Activated effector memory CD4-positive, alpha-beta T cell treated with anti-CD3 and anti-CD28 coated beads, Interleukin-2, amount 50 U/mL, for 16 hours (primary cell): ENCODE results near the gene PLXNA2.

Experiments used
- DNase-seq: peaks from one replicate; pipeline ENCODE4 v3.0.0-alpha.2; 2020

The PLXNA2 gene

GRCh38 chr1:208111646-208112190, 132.5 kb downstream of the PLXNA2 start:
- DNase-seq = no peak

- no peak for DNase-seq
Measured at GRCh38 chr1:208110296-208110695, 133.9 kb downstream of the PLXNA2 start.

DNA sequence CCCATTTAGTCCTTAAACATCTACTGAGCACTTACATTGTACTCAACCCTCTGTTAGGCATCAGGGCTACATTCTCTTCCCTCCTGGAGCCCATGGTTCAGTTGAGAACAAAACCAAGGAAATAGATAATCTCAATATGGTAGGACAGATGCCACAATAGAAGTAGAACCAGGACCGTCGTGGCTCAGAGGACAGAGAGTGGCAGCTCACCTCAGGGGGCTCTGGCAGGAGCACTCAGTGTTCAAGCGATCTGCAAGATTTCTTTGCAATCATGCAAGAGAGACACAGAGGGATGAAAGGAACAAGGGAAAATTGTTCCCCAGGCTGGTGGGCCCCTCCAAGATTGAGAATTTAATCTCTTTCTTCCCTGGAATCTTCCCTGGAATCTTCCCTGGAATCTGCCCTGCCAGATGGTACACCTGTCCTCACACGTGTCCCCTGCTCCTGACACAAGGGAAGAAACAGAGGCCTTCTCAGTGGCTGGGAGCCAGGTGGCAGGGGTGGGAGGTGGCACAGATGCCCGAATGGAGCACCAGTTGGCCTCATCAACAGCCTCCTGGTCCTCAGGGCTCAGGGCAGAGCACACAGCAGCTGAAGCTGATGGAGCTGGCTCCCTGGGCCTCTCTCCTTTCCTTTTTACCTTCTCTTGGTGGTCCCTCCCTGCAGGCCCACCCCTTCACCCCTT, 135.4 kb downstream of the PLXNA2 start:
- no peak for DNase-seq

DNA sequence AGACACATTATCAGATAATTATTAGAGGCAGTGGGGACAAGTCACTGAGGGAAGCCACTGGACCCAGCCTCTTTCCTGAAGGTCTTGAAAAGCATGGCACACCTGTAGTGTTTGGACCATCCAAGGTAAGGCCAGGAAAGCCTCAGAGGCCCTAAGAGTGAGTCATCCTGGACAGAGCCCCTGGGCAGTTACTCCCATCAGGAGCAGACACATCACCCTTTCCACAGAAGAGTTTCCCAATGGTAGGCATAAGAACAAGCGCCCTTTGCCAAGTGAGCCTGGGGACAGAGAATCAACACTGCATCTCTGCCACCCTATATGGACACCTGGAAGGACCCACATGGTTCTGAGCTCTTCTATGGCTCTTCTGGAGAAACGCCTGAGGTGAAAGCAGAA, 136.0 kb downstream of the PLXNA2 start:
- DNase-seq = no peak

DNA sequence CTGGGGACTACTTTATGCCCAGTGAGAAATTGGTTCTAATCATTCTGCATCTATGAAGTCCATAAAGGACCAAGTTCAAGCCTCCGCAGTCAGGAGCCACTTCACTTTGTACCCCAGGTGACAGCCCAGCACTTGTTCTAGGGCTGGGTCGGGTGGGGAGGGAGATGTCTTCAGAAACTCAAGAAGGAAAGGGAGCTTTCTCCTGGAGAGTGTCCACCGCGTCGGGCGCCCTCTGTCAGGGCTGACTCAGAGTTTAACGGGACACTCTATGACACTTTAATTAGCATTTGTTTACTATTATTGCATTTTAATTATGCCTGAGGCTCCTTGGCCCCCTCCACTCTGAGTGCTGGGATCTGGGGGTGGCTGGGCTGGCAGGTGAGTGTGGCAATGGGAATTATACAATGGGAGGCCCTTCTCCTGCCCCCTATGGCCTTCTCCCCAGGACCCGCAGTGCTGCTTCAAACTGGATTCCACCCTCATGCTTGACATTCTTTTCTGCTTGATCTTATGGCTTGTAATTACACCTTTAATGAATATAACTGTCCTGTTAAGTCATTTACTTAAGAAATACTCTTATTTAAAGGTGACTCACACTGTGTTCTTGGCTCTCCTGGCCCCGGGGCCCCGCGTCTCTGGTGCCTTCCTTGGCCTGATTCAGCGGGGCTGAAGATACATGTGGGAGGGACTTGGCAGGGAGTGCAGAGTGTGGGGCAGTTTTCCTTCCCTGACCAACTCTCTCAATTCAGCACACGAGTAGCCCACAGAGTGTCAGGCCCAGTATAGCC, 136.6 kb downstream of the PLXNA2 start:
- no peak for DNase-seq

DNA sequence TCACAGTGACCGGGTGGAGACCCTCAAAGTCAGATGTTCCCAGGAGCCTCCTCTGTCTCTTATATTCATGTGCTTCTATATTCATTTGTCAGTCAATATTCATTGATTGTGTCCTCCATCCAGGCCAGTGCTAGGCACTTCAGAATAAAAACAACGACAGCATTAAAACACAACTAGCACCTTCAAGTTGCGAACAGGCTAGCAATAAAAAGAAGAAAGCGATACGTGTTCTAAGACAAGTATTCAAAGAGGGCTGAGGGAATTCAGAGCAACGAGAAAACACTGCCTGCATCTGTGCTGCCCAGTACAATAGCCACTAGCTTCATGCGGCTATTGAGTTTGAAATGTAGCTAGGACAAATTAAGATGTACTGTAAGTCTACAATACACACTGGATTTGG, 138.0 kb downstream of the PLXNA2 start:
- no peak for DNase-seq

DNA sequence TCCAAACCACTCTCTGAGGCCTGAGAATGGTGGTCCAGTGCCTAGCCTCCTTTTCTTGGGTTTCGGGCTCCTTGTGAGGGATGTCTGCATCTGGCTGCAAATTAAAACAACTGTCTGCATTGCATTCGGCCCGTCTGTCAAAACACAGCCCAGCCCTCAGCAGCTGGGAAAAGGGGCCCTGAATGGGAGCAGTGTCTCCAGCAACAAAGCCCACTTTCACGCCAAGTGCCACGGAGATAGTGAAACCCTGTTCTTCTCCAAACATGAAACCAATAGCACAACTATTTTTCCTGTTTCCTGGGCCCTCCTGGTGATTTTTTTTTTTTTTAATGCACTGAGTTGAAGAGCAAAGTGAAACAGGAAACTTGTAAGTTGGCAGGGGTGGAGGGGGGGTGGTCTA, 138.4 kb downstream of the PLXNA2 start:
- no peak for DNase-seq

DNA sequence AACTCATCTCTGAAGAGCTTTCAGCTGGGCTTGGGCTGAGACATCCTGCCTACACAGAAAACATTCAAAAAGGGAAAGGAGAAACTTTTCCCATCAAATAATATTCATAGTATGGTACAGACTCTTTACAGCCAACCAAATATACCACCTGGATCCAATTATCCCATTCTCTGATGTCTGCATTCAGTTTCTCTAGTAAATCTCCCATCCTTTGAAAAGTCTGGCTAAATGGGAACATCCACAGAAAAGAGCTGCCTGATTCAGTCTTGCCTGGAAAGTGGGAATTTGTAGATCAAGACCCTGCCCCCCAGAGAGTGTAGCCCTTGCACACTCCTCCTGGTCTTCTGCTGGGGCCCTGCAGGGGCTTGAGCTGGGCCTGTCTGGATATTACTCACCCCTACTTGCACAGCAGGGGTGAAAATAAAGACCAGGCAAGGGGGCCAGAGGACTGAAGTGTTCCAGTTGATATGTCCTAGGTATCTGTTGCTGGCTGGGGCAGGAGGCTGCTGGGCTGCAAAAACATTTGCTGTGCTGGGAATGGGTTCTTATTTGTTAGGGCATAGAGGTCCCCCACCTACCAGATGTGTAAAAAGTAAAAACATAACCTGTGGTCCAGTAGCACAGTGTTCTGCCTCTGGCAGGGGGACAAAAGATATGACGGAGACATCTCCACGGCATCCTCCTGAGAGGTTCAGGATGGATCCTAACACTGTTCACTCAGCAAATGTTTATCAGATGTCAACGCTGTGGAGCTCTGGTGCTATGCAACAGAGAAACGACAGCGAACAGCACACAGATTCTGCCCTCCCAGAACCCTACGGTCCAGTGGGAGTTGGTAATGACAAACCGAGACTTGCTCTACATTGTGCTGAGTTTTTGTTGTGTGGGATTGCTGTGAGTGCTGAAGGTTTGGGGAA, 140.3 kb downstream of the PLXNA2 start:
- DNase-seq = no peak

DNA sequence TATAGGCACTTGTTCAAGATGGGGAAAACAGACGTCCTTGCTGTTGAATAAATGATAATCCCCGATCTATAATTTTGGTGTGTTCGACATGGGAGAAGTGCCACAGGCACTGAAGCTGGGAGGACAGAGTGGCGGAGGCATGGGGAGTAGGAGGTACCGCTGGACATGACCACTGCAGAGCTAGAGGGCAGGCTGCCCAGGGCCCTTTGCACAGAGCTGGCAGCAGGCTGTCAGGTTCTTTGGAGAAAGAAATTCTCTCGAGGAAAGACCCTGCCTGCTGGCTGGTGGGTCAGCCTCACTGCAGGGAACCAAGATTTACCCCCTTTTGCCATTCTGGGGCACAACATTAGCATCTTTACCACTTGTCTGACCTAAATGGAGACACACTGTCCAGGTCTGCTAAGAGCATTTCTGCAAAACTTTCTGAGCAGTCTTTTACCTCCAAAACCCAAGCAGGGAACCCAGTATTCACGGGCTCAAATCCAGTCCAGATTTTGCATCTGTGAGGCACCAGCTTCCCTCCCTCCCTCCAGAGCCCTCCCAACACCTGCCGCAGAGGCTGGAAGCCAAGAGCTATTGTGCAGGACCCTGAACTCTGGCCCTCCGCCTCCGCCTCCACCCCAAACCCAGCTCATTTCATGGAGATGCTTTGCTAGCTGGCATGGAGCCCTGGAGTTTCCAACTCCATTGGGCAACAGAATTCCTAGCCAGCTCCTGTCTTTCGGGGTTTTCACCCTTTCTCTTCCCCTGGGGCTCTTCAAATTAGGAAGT, 142.3 kb downstream of the PLXNA2 start:
- no peak for DNase-seq

DNA sequence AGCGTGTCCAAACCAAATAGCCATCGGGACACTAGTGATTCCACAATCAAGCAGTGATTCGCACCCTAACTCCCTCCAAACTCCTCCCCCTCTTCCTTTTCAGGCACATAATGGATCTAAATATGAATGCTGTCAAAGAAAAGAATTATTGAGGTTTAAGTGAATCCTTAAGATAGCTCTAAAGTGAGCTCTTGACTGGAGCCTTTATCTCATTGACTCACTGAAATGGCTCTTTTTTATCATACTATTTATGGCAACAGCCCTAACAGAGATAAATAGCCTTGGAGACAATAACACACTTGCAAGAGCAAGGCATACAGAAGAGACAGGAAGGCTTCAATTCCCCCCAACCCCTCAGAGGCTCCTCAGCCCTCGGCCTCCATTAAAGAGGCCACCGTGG, 143.3 kb downstream of the PLXNA2 start:
- DNase-seq = no peak

GRCh38 chr1:208100106-208100505, 144.1 kb downstream of the PLXNA2 start:
- DNase-seq = no peak

DNA sequence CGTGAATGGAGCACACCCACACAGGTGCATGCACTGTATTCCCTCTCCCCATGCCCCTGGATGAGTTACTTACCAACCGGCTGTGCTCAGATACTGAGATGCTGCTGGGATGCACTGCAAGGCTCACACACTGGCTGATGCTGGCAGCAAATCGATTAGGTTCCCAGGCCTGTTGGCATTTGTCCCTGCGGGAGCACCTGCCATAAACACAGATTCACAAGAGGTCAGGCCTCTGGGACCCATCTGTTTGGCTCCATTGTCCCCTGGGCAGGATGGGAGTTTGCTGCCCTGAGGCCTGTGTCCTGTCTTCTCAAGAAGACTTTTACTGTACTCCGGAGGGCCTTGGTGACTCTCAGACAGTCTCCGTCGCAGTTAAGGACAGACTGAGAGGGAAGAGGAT, 145.4 kb downstream of the PLXNA2 start:
- no peak for DNase-seq

DNA sequence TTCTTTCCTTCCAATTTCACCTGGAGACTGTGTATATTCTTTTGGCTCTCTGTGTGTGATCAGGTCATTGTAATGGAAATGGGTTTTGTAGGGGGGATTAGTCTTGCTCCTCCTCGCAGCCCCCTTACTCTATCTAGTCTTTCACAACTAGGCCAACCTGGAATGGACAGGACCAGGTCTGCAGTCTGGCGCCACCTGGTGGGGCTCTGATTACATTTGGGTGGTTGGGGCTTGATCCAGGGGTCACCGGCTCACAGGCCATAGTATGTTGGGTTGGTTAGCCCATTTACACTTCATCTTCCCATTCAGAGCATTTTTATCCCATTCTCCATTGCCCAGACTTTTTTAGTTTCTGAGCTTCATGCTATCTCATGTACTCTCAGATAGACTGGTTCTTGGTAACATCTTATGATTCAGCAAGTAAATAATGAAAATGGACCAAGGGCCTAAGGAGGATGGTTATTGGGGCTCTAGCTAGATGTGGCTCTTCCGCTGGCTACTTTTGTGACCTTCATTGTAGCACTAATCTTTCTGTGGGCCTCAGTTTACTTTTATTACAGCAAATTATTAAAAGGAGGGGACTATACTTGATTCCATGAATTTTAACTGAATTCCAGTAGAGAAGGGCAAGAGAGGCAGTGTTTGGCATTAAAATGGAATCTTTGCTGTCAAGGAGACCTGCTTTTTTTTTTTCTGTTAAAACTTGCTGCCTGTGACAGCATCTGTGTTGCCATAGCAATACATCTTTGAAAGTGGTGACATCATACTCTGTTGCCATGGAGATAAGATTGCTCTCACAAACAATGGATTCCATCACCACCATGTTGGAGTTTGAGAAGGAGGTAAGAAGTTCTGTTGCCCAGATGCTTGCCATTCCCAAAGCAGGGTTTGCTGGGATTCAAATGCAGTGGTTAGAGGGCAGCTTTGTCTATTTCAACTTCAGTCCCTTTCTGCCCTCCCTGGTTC, 150.1 kb downstream of the PLXNA2 start:
- DNase-seq = peak; percentile 83

- no peak for DNase-seq
Measured at GRCh38 chr1:208093046-208093445, 151.1 kb downstream of the PLXNA2 start.

GRCh38 chr1:208090388-208091301, 153.5 kb downstream of the PLXNA2 start:
- DNase-seq = no peak

DNA sequence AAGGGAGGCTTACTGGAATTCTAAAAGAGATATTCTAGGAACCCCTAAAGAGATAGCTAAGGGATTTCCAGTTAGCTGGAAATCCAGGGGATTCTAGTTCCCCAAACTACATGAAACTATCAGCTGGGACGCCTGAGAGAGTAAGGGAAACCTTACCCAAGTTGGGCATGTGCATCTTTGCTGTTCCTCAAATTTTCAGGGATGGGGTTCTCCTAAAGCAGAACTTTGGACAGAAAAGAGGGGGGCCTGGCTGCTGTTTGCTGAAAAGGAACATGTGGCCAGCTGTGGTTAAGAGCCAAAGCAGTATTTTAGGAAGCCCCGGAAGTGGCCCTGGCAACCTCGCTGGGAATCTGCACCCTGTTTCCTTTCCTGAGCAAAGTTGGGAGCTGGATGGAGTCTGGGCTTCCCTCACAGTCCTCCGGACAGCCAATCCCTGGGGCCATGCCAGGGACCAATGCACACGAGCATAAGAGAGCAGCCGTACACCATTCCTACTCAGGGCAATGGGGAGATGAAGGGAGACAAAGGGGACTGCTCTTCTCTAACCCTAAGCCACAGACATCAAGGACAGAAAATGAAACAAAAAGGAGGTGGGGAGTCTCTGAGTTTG, 154.3 kb downstream of the PLXNA2 start:
- DNase-seq = no peak

- DNase-seq = no peak
Measured at GRCh38 chr1:208089149-208089548, 155.0 kb downstream of the PLXNA2 start.

- no peak for DNase-seq
Measured at GRCh38 chr1:208088319-208088718, 155.9 kb downstream of the PLXNA2 start.

- no peak for DNase-seq
Measured at GRCh38 chr1:208085655-208086515, 158.3 kb downstream of the PLXNA2 start.
